ENCODE data around the gene SIRPA. TPM values are rescaled to one million over a fixed set of nuclear protein-coding genes. Genes with fewer than 3 reads are reported as not detected.
"Not testable (repeated sequence)": the region's sequence is repeated elsewhere in the genome, so short reads cannot be mapped to it uniquely, and the experiment has no call there.

Gene SIRPA
- total RNA-seq, 1 experiment from 2014 or later = 12.8 TPM

- Histone ChIP-seq H3K79me2 (ENCODE audit: low read length) (no peaks in the 10 kb centered on the region), H3K36me3 (ENCODE audit: low read depth, low read length) (peaks cover 7% of the 10 kb centered on the region; the same call in 1 of the 2 replicates), H3F3A (ENCODE audit: low read length, unreplicated experiment) (no peaks in the 10 kb centered on the region), H4K20me1 (ENCODE audit: low read length) (no peaks in the 10 kb centered on the region), H3K27me3 (ENCODE audit: low read length) (no peaks in the 10 kb centered on the region), H3K4me1 (ENCODE audit: insufficient read depth, low read length) (no peaks in the 10 kb centered on the region), H2AFZ (ENCODE audit: low read length) (no peak overlapping the region), H3K27ac (ENCODE audit: low read length) (no peak overlapping the region), H3K9me2 (replicated peaks; ENCODE audit: low read length) (no peaks in the 10 kb centered on the region), H3K4me3 (ENCODE audit: low read length) (no peak overlapping the region), H3K4me2 (ENCODE audit: low read length) (no peak overlapping the region), H3K9ac (ENCODE audit: low read length) (no peak overlapping the region), H3K9me3 (ENCODE audit: low read length) (no peaks in the 10 kb centered on the region)
- CTCF ChIA-PET = no interaction called here
- TF ChIP-seq EZH2phosphoT487 (IDR thresholded peaks at IDR 0.05; ENCODE audit: borderline replicate concordance, low read length) = no peak
- TF ChIP-seq EZH2 (IDR thresholded peaks at IDR 0.05; ENCODE audit: low read length, unreplicated experiment) = no peak
- TF ChIP-seq CTCF (conservative IDR thresholded peaks at IDR 0.05; ENCODE audit: low read depth, low read length) = no peak
- POLR2A ChIA-PET (ENCODE audit: unreplicated experiment) = no interaction called here
- intact Hi-C loops (cut with micrococcal nuclease) = no loop called here
- DNase-seq (no peak), ATAC-seq (no peak)
- BruUV-seq (replicated peaks) = no TSS peak
Observed at GRCh38 chr20:1920826-1921225, 25.6 kb downstream of the SIRPA start.

GRCh38 chr20:1921985-1922384, 26.8 kb downstream of the SIRPA start:
- H2AFZ ChIP-seq (ENCODE audit: low read length); H3K27ac ChIP-seq (ENCODE audit: low read length); ATAC-seq; H3K4me2 ChIP-seq (ENCODE audit: low read length); H4K20me1 ChIP-seq (ENCODE audit: low read length); H3K9me3 ChIP-seq (ENCODE audit: low read length); BruUV-seq (replicated peaks); H3K27me3 ChIP-seq (ENCODE audit: low read length); H3F3A ChIP-seq (ENCODE audit: low read length, unreplicated experiment); CTCF ChIA-PET; H3K36me3 ChIP-seq (ENCODE audit: low read depth, low read length); DNase-seq; intact Hi-C loops (cut with micrococcal nuclease); H3K9me2 ChIP-seq (replicated peaks; ENCODE audit: low read length); POLR2A ChIA-PET (ENCODE audit: unreplicated experiment); H3K9ac ChIP-seq (ENCODE audit: low read length); H3K79me2 ChIP-seq (ENCODE audit: low read length); H3K4me1 ChIP-seq (ENCODE audit: insufficient read depth, low read length); H3K4me3 ChIP-seq (ENCODE audit: low read length): not testable (repeated sequence)

DNA sequence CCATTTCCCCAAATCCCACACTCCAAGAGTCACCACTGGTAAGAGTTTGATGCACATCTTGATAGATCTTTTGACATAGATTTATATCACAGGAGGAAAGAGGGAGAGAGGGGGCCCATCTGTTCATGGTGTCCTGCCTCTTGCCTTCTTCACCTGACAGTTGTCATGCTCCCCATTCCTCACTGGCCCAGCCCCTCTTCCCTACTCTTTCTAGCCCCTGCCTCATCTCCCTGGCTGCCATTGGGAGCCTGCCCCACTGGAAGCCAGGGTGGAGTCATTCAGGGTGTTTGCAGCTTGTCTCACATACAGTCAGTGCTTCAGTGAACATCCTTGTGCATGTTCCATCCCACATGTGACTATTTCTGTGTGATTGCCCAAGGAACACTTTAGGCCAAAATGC, 27.6 kb downstream of the SIRPA start:
- DNase-seq (no peak), ATAC-seq (no peak)
- H3K4me2 ChIP-seq (ENCODE audit: low read length) = no peak overlapping the region
- no peak overlapping the region for H2AFZ ChIP-seq (ENCODE audit: low read length)
- H3K9me2 ChIP-seq (replicated peaks; ENCODE audit: low read length) = no peaks in the 10 kb centered on the region
- H3K9ac ChIP-seq (ENCODE audit: low read length) = no peak overlapping the region
- no peaks in the 10 kb centered on the region for H3K4me1 ChIP-seq (ENCODE audit: insufficient read depth, low read length)
- H4K20me1 ChIP-seq (ENCODE audit: low read length) = no peaks in the 10 kb centered on the region
- BruUV-seq (replicated peaks) = no TSS peak
- no peaks in the 10 kb centered on the region for H3K79me2 ChIP-seq (ENCODE audit: low read length)
- no peaks in the 10 kb centered on the region for H3K9me3 ChIP-seq (ENCODE audit: low read length)
- H3K27me3 ChIP-seq (ENCODE audit: low read length) = no peaks in the 10 kb centered on the region
- H3K27ac ChIP-seq (ENCODE audit: low read length) = no peak overlapping the region
- intact Hi-C loops (cut with micrococcal nuclease) = no loop called here
- ChIA-PET CTCF (no interaction called here), POLR2A (ENCODE audit: unreplicated experiment) (no interaction called here)
- H3K36me3 ChIP-seq (ENCODE audit: low read depth, low read length) = no peaks in the 10 kb centered on the region; the same call in 1 of the 2 replicates
- TF ChIP-seq CTCF (conservative IDR thresholded peaks at IDR 0.05; ENCODE audit: low read depth, low read length) (no peak), EZH2 (IDR thresholded peaks at IDR 0.05; ENCODE audit: low read length, unreplicated experiment) (no peak), EZH2phosphoT487 (IDR thresholded peaks at IDR 0.05; ENCODE audit: borderline replicate concordance, low read length) (no peak)
- no peaks in the 10 kb centered on the region for H3F3A ChIP-seq (ENCODE audit: low read length, unreplicated experiment)
- H3K4me3 ChIP-seq (ENCODE audit: low read length) = no peak overlapping the region

All from PC-3 (cell line).